Mesenteric fat pad (tissue), 1 donor: ENCODE measurements around the gene FAM83G. TPM values are rescaled to one million over a fixed set of nuclear protein-coding genes. Genes with fewer than 3 reads are reported as not detected.
A peak's percentile ranks its signal among the peaks of the same experiment; 100 is the strongest.
"Not testable (repeated sequence)": the region's sequence is repeated elsewhere in the genome, so short reads cannot be mapped to it uniquely, and the experiment has no call there.

Source experiments
- DNase-seq: peaks from one replicate; pipeline ENCODE4 v3.0.0-alpha.2; 2020; ENCODE audit warnings: low spot score
- total RNA-seq: library from RNA; stranded (reverse); fragmentation: NEBNext Ultra II Directional; extraction: Animal tissue kit (Norgen Biotek cat#: 25700); gene quantifications from one replicate; pipeline ENCODE4 v1.2.1, GENCODE V29; 2021
- donor health status: DM: yes; HTN: yes; CAD: no.

FAM83G gene
- total RNA-seq, 1 donor from 2014 or later: 8.9 TPM

- DNase-seq: no peak
Observed at GRCh38 chr17:18956581-18956980, 48.0 kb downstream of the FAM83G start.

- not testable (repeated sequence) for DNase-seq
Observed at GRCh38 chr17:18956021-18956420, 48.5 kb downstream of the FAM83G start.

- DNase-seq: no peak
Observed at GRCh38 chr17:18955009-18955408, 49.6 kb downstream of the FAM83G start.

- DNase-seq: no peak
Observed at GRCh38 chr17:18954321-18954720, 50.2 kb downstream of the FAM83G start.

- no peak for DNase-seq
Observed at GRCh38 chr17:18953231-18953728, 51.3 kb downstream of the FAM83G start.

GRCh38 chr17:18951941-18952842 lies 52.4 kb downstream of the FAM83G start, which contains the start of gene SLC5A10:
TSS of gene SLC5A10 (plus strand) at chr17:18952165. CDS start at chr17:18952206, 41 bp downstream.
- DNase-seq: no peak

- no peak for DNase-seq
Observed at GRCh38 chr17:18950944-18951905, 53.3 kb downstream of the FAM83G start.

- no peak for DNase-seq
Observed at GRCh38 chr17:18950346-18950745, 54.2 kb downstream of the FAM83G start.

- DNase-seq: peak; percentile 59
Observed at GRCh38 chr17:18949566-18949965, 55.0 kb downstream of the FAM83G start.

GRCh38 chr17:18948476-18949006 lies 56.0 kb downstream of the FAM83G start:
- peak; percentile 76 for DNase-seq

- DNase-seq: peak; percentile 72
Observed at GRCh38 chr17:18947866-18948265, 56.7 kb downstream of the FAM83G start.

- DNase-seq: peak; percentile 45
Observed at GRCh38 chr17:18946536-18946935, 58.0 kb downstream of the FAM83G start.

- DNase-seq: no peak
Observed at GRCh38 chr17:18944646-18945045, 59.9 kb downstream of the FAM83G start.

- DNase-seq: no peak
Observed at GRCh38 chr17:18938692-18939023, 65.9 kb downstream of the FAM83G start.

GRCh38 chr17:18937981-18938691 lies 66.4 kb downstream of the FAM83G start:
- no peak for DNase-seq

- DNase-seq: no peak
Observed at GRCh38 chr17:18933102-18934058, 71.2 kb downstream of the FAM83G start.

- DNase-seq: no peak
Observed at GRCh38 chr17:18932360-18933055, 72.1 kb downstream of the FAM83G start.

GRCh38 chr17:18928628-18929125 lies 75.9 kb downstream of the FAM83G start:
- no peak for DNase-seq

- DNase-seq: no peak
Observed at GRCh38 chr17:18925187-18925586, 79.4 kb downstream of the FAM83G start.
